Activated T-cell treated with anti-CD3 and anti-CD28 coated beads, Interleukin-2, amount 50 U/mL, for 72 hours (primary cell): ENCODE results near the gene ZDHHC14. TPM values are rescaled to one million over a fixed set of nuclear protein-coding genes. Genes with fewer than 3 reads are reported as not detected.
"Not testable (repeated sequence)": the region's sequence is repeated elsewhere in the genome, so short reads cannot be mapped to it uniquely, and the experiment has no call there.

Source experiments
- ATAC-seq, 2 donors: fragments of 150-1000 bp; cut with Tn5 transposase; replicated peaks in 1 of 2; 2 replicates each; pipeline ENCODE4 v1.10.0; 2021; ENCODE audit warnings: moderate library complexity in 2 of 2, mild to moderate bottlenecking in 1 of 2
- DNase-seq, 2 donors: peaks; one replicate each; pipeline ENCODE4 v3.0.0; 2021 to 2022; ENCODE audit warnings: mixed read lengths in 1 of 2
- H3K27ac Mint-ChIP-seq: one replicate; pipeline ENCODE4 v1.8.0; 2022; ENCODE audit warnings: mild to moderate bottlenecking, moderate library complexity, mixed read lengths
- H3K27me3 Mint-ChIP-seq: one replicate; pipeline ENCODE4 v1.8.0; 2022; ENCODE audit warnings: low read depth, mixed read lengths
- H3K36me3 Mint-ChIP-seq, 2 donors: one replicate each; pipeline ENCODE4 v1.8.0; 2022; ENCODE audit warnings: mixed read lengths in 2 of 2, mild to moderate bottlenecking in 1 of 2; ENCODE audit not compliant: insufficient read depth in 2 of 2
- H3K4me1 Mint-ChIP-seq: one replicate; pipeline ENCODE4 v1.8.0; 2022; ENCODE audit warnings: low read depth, mixed read lengths
- H3K4me3 Mint-ChIP-seq, 2 donors: one replicate each; pipeline ENCODE4 v1.8.0; 2022; ENCODE audit warnings: mild to moderate bottlenecking in 2 of 2, mixed read lengths in 2 of 2, moderate library complexity in 2 of 2
- H3K9me3 Mint-ChIP-seq, 2 donors: one replicate each; pipeline ENCODE4 v1.8.0; 2022; ENCODE audit warnings: mixed read lengths in 2 of 2
- total RNA-seq, 2 donors: library from RNA; stranded (reverse); gene quantifications; one replicate each; pipeline ENCODE4 v1.2.3, GENCODE V29; 2022

The ZDHHC14 gene
- total RNA-seq, 2 donors from 2014 or later: 10.3 to 15.4 TPM

GRCh38 chr6:157679605-157680580 is 298.9 kb downstream of the ZDHHC14 start:
- Mint-ChIP-seq H3K4me3 (no peak overlapping the region), H3K9me3 (no peaks in the 10 kb centered on the region), H3K27me3 (no peaks in the 10 kb centered on the region), H3K36me3 (no peaks in the 10 kb centered on the region), H3K27ac (no peak overlapping the region), H3K4me1 (no peaks in the 10 kb centered on the region)
- DNase-seq (no peak), ATAC-seq (no peak)

DNA sequence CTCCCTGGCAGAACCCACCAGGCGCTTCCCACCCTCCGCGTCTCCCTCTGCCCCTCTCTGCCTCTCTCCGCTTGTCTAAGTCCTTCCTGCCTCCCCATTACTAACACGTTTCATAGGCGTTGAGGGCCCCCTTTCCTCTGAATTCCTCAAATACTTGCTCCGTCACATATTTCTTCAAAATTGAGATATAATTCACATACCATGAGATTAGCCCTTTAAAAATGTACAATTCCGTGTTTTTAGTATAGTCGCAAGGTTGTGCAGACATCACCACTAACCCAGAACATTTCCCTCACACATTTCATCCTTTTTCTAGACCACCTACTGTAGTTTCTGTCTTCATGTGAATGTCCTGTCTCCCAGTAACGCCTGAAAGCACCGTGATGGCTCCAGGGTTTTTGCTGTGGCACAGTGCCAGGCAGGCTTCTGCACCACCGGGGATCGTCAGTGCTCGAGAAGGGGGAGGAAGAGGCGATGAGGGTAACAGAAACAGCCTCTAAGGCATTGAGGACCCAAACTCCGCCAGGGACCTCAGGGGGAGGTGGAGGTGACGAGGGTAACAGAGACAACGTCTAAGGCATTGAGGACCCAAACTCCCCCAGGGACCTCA is 300.2 kb downstream of the ZDHHC14 start:
- Mint-ChIP-seq H3K4me1 (no peaks in the 10 kb centered on the region), H3K27me3 (no peaks in the 10 kb centered on the region), H3K36me3 (no peaks in the 10 kb centered on the region), H3K9me3 (no peaks in the 10 kb centered on the region), H3K27ac (no peak overlapping the region), H3K4me3 (no peak overlapping the region)
- no peak for ATAC-seq
- no peak for DNase-seq

DNA sequence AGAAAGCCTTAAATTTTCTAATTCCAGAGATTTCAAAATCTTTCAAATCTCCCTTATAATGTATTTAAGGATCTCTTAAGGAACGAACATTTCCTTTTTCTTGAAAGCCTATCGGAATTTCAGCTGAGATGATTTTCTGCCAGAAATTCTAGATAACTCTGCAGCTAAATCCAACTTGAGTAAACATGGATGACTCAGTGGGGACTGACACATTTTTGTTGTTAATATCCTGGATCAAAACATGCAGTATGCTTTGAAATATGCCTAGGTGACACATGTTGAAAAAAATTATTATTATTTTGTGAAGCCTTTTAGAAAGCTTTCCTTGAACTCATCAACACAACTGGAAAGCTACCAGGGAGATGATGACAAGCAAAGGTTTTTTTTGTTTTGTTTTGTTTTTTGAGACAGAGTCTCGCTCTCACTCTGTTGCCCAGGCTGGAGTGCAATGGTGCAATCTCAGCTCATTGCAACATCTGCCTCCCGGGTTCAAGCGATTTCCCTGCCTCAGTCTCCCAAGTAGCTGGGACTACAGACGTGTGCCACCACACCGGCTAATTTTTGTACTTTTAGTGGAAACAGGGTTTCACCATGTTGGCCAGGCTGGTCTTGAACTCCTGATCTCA is 302.0 kb downstream of the ZDHHC14 start:
- DNase-seq (no peak), ATAC-seq (no peak)
- Mint-ChIP-seq H3K9me3 (no peaks in the 10 kb centered on the region), H3K27me3 (no peaks in the 10 kb centered on the region), H3K4me1 (no peaks in the 10 kb centered on the region), H3K36me3 (no peaks in the 10 kb centered on the region), H3K4me3 (no peak overlapping the region), H3K27ac (no peak overlapping the region)

- ATAC-seq (no peak), DNase-seq (no peak)
- H3K4me3 Mint-ChIP-seq: no peak overlapping the region
- H3K4me1 Mint-ChIP-seq: no peaks in the 10 kb centered on the region
- H3K36me3 Mint-ChIP-seq: no peaks in the 10 kb centered on the region
- no peaks in the 10 kb centered on the region for H3K9me3 Mint-ChIP-seq
- no peak overlapping the region for H3K27ac Mint-ChIP-seq
- no peaks in the 10 kb centered on the region for H3K27me3 Mint-ChIP-seq
Measured at GRCh38 chr6:157683707-157684106, 302.7 kb downstream of the ZDHHC14 start.

GRCh38 chr6:157684620-157685299 is 303.8 kb downstream of the ZDHHC14 start:
- Mint-ChIP-seq H3K9me3 (no peaks in the 10 kb centered on the region), H3K27me3 (no peaks in the 10 kb centered on the region), H3K36me3 (no peaks in the 10 kb centered on the region), H3K4me1 (no peaks in the 10 kb centered on the region), H3K4me3 (no peak overlapping the region), H3K27ac (no peak overlapping the region)
- no peak for ATAC-seq
- no peak for DNase-seq

GRCh38 chr6:157685596-157686280 is 304.7 kb downstream of the ZDHHC14 start:
- Mint-ChIP-seq H3K27ac (no peak overlapping the region), H3K4me1 (no peaks in the 10 kb centered on the region), H3K9me3 (no peaks in the 10 kb centered on the region), H3K36me3 (no peaks in the 10 kb centered on the region), H3K4me3 (no peak overlapping the region), H3K27me3 (no peaks in the 10 kb centered on the region)
- DNase-seq (no peak), ATAC-seq (no peak)

- Mint-ChIP-seq H3K9me3 (no peaks in the 10 kb centered on the region), H3K27ac (no peak overlapping the region), H3K27me3 (peaks cover 8% of the 10 kb centered on the region), H3K4me1 (no peaks in the 10 kb centered on the region), H3K36me3 (no peaks in the 10 kb centered on the region), H3K4me3 (no peak overlapping the region)
- no peak for DNase-seq
- no peak for ATAC-seq
Measured at GRCh38 chr6:157688275-157688959, 307.4 kb downstream of the ZDHHC14 start.

DNA sequence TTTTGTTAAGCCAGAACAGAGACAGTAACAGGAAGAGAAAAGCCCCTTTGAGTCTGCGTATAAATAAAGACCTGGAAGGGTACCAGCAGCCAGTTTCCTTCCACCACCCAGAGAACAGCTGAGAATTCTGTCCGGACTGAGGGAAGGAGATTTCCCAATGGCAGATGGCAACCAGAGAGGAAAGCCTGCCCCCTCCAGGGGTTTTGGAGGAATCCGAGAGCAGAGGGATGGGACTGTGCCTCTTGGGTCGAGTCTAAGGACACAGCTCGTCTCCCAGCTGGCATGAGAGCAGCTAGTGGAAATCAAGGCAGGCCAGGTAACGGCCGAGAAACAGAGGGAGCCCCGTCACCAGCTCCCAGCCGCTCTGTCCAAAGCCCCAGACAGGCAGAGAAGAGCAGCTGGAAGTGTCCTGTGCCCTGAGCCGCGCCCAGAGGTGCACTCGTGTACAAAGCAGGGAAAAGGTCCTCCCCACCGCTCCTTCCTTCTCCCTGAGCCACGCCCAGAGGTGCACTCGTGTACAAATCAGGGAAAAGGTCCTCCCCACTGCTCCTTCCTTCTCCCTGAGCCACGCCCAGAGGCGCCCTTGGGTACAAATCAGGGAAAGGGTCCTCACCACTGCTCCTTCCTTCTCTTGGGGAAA is 308.1 kb downstream of the ZDHHC14 start:
- no peak for DNase-seq
- Mint-ChIP-seq H3K4me1 (no peaks in the 10 kb centered on the region), H3K36me3 (no peaks in the 10 kb centered on the region), H3K27me3 (peaks cover 8% of the 10 kb centered on the region), H3K9me3 (no peaks in the 10 kb centered on the region), H3K27ac (no peak overlapping the region), H3K4me3 (no peak overlapping the region)
- no peak for ATAC-seq

DNA sequence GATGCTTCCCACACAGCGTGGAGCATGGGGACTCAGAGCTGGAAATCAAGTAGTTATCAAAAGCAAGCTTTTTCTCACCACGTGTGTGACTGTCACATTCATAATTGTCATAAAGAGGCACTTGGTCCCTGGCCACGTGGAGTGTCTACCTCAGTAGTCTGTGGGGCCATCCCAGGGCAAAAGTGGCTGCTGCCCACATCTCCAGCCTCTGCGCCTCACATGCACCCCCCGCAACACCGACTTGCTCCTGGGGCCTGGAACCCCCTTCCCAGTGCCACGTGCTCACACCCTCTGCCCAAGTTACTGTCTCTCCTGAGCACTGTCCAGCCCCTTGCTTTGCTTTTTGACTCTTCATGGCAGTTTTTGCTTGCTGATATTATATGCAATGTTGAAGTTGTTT is 308.9 kb downstream of the ZDHHC14 start:
- Mint-ChIP-seq H3K36me3 (no peaks in the 10 kb centered on the region), H3K27ac (no peak overlapping the region), H3K4me1 (no peaks in the 10 kb centered on the region), H3K4me3 (no peak overlapping the region), H3K27me3 (peaks cover 8% of the 10 kb centered on the region), H3K9me3 (no peaks in the 10 kb centered on the region)
- no peak for DNase-seq
- ATAC-seq: no peak

DNA sequence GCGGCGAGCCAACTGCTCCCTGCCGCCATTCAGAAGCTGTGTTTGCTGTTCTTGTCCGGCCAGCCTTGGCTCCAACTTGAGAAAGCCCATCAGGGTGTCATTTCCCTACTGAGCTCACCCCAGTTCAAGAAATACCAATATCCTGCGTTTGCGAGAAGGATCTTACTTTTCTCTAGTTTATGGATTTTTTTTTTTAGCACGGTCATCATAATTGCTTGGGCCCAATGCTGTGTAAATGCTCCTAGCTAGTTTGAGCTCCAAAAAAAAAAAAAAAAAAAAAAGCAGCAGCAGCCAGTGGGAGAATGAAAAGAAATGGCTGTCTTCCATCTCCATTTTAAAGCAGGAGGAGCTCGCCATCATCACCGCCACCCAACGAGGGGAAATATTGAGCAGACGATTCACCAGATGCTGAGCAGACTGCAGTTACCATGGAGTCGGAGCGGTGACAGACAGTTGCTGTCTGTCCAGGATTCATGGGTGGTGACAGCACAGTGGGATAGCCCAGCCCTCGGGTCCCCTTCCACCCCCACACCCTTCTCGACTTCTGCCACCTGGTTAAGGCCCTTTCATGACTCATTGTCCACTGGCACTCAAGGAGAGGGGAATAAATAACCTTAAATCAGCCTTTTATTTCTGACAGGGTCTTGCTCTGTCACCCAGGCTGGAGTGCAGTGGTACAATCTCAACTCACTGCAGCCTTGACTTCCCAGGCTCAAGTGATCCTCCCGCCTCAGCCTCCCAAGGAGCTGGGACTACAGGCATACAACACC is 309.6 kb downstream of the ZDHHC14 start:
- Mint-ChIP-seq H3K4me1 (no peaks in the 10 kb centered on the region), H3K36me3 (no peaks in the 10 kb centered on the region), H3K27me3 (peaks cover 8% of the 10 kb centered on the region), H3K27ac (no peak overlapping the region), H3K4me3 (no peak overlapping the region), H3K9me3 (no peaks in the 10 kb centered on the region)
- DNase-seq (no peak), ATAC-seq (no peak)

DNA sequence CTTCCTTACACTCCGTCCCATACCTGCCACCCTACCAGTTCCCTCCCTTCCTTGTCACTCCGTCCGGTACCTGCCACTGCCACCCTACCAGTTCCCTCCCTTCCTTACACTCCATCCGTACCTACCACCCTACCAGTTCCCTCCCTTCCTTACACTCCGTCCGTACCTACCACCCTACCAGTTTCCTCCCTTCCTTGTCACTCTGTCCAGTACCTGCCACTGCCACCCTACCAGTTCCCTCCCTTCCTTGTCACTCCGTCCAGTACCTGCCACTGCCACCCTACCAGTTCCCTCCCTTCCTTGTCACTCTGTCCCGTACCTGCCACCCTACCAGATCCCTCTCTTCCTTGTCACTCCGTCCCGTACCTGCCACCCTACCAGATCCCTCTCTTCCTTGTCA is 310.6 kb downstream of the ZDHHC14 start:
- not testable (repeated sequence) for H3K4me1 Mint-ChIP-seq, ATAC-seq, H3K36me3 Mint-ChIP-seq, H3K4me3 Mint-ChIP-seq, H3K27me3 Mint-ChIP-seq, H3K27ac Mint-ChIP-seq, H3K9me3 Mint-ChIP-seq, DNase-seq
